Measurements from ENCODE around the gene FRMD5.
"Not testable (repeated sequence)": the region's sequence is repeated elsewhere in the genome, so short reads cannot be mapped to it uniquely, and the experiment has no call there.

Gene FRMD5

GRCh38 chr15:44045661-44046060, 149.4 kb downstream of the FRMD5 start:
- ATAC-seq = no peak
- peak overlapping the region; percentile 59 for H3K27ac Mint-ChIP-seq

DNA sequence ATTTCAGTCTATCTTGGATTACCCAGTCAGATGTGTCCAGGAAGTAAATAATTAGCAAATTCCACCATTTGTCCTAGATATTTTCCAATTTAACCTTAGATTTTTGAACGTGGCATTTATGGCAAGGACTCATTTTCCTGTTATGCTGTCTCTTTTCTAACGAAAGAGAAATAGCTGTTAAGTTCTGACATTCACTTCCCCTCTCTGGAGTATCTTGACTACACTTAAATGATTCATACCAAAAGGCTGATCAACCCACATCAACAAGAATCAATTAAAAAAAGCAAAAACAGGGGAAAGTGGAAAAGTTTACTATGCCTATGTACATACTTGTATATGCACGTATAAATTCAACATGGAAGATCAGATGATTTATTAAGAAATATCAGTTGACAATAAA, 149.9 kb downstream of the FRMD5 start:
- Mint-ChIP-seq H3K4me3 (no peak overlapping the region), H3K27ac (peak overlapping the region; percentile 59), H3K4me1 (peaks cover 18% of the 10 kb centered on the region), H3K36me3 (ENCODE audit: low read depth) (no peaks in the 10 kb centered on the region), H3K9me3 (peaks cover 3% of the 10 kb centered on the region), H3K27me3 (peaks cover 28% of the 10 kb centered on the region)
- DNase-seq = no peak
- peak; percentile 80 for ATAC-seq

More at GRCh38 chr15:44045661-44046060, 149.4 kb downstream of the FRMD5 start:
- no peak for DNase-seq
- Mint-ChIP-seq H3K4me1 (peaks cover 14% of the 10 kb centered on the region), H3K4me3 (no peak overlapping the region), H3K27me3 (peaks cover 26% of the 10 kb centered on the region), H3K36me3 (ENCODE audit: low read depth) (no peaks in the 10 kb centered on the region), H3K9me3 (peaks cover 3% of the 10 kb centered on the region)

GRCh38 chr15:44038755-44039191, 156.3 kb downstream of the FRMD5 start:
- ATAC-seq = no peak
- peaks cover 8% of the 10 kb centered on the region for H3K4me1 Mint-ChIP-seq
- H3K27me3 Mint-ChIP-seq = peaks cover 46% of the 10 kb centered on the region

GRCh38 chr15:44035781-44036699, 159.0 kb downstream of the FRMD5 start:
- Mint-ChIP-seq H3K27me3 (peaks cover 30% of the 10 kb centered on the region), H3K27ac (no peak overlapping the region), H3K4me1 (peaks cover 8% of the 10 kb centered on the region), H3K4me3 (no peak overlapping the region), H3K9me3 (peaks cover 5% of the 10 kb centered on the region), H3K36me3 (ENCODE audit: low read depth) (no peaks in the 10 kb centered on the region)
- ATAC-seq = no peak
- DNase-seq = no peak

More at GRCh38 chr15:44038755-44039191, 156.3 kb downstream of the FRMD5 start:
- Mint-ChIP-seq H3K9me3 (peaks cover 9% of the 10 kb centered on the region), H3K27ac (no peak overlapping the region), H3K36me3 (ENCODE audit: low read depth) (no peaks in the 10 kb centered on the region), H3K4me3 (no peak overlapping the region)
- no peak for DNase-seq

DNA sequence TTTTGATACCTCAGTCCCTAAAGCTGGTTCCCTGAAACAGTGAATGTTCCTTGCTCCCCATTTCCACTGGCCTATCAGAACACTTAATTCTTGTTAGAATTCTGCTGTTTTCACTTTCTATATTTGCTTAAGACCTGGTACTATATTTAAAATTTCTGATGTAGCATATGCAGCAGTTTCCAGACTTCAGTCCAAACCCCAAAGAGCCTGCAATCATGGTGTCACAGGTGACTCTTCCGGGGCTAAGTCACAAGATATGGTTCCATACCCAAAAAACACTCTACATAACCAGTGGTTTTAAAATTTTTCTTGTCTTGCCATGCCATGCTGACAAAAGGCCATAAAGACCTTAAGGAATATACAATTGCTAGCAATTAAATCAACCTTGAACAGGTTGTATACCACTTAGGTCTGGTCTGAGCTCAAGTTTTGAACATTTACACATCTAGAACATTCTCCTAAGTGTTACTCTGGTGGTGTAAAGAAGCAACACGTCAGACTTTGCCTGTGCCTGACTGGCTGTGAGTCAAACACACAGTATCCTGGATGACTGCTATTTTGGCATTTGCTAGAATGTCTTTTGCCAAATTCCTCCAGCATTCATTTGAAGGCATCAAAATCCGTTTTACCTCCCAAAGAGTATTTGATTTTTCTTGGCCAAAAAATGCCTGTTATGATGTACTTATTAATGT, 160.0 kb downstream of the FRMD5 start:
- H3K36me3 Mint-ChIP-seq (ENCODE audit: low read depth) = no peaks in the 10 kb centered on the region
- peaks cover 5% of the 10 kb centered on the region for H3K9me3 Mint-ChIP-seq
- H3K27ac Mint-ChIP-seq = no peak overlapping the region
- H3K4me1 Mint-ChIP-seq = peaks cover 8% of the 10 kb centered on the region
- H3K4me3 Mint-ChIP-seq = no peak overlapping the region
- H3K27me3 Mint-ChIP-seq = peaks cover 29% of the 10 kb centered on the region
- DNase-seq (no peak), ATAC-seq (no peak)

GRCh38 chr15:44034334-44034733, 160.7 kb downstream of the FRMD5 start:
- ATAC-seq (no peak), DNase-seq (no peak)
- Mint-ChIP-seq H3K4me1 (peaks cover 5% of the 10 kb centered on the region), H3K36me3 (ENCODE audit: low read depth) (no peaks in the 10 kb centered on the region), H3K9me3 (no peaks in the 10 kb centered on the region), H3K27me3 (peaks cover 23% of the 10 kb centered on the region), H3K4me3 (no peak overlapping the region), H3K27ac (no peak overlapping the region)

DNA sequence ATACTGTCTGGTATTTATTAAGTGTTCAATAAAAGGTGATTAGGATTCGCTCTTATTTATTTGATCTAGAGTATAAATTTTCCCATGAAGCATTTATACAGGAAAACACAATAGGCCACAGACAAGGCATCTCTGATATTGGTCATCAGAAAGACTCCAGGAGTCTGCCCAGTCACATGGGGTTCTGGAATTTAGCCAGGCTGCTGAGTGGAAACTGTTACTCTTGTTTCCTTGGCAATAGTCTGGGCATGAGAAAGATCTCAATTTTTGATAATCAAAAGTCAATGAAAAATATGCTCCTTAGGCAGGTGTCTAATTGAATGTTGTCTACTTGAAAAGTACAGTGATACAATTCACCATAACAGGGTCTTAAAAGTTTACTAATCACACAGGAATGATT, 161.2 kb downstream of the FRMD5 start:
- Mint-ChIP-seq H3K27ac (no peak overlapping the region), H3K36me3 (ENCODE audit: low read depth) (no peaks in the 10 kb centered on the region), H3K4me1 (peaks cover 5% of the 10 kb centered on the region), H3K27me3 (peaks cover 21% of the 10 kb centered on the region), H3K9me3 (no peaks in the 10 kb centered on the region), H3K4me3 (no peak overlapping the region)
- ATAC-seq (no peak), DNase-seq (no peak)

GRCh38 chr15:44032820-44033219, 162.3 kb downstream of the FRMD5 start:
- H3K9me3 Mint-ChIP-seq; H3K4me3 Mint-ChIP-seq; H3K4me1 Mint-ChIP-seq; H3K36me3 Mint-ChIP-seq (ENCODE audit: low read depth); DNase-seq; ATAC-seq; H3K27ac Mint-ChIP-seq: not testable (repeated sequence)
- H3K27me3 Mint-ChIP-seq = peaks cover 22% of the 10 kb centered on the region

DNA sequence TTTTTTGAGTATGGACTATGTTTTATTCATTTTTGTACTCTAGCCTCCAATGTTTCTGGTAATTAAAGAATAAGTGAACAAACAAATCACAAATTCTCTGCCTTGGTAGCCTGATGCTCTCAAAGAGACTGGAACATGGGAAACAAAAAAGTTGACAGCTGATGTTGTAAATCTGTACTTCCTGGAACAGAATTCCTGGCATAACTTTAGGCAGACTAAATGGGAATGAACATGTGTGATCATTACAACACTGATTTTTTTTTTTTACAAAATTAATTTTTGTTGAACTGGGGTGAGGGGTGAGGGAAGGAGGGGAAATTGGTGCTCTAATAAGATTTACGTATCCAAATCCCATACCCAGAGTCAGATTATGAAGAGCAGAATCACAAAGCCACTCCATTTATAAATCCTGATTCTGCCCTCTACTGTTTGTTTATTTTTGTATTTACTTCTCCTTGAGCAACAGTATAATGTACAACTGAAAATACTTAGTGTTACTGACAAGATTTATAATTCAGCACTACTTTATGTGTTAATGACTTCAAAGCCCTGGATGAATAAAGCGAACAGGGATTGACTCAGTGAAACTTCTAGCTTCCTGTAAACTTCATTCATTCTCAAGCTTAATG, 165.0 kb downstream of the FRMD5 start:
- Mint-ChIP-seq H3K27me3 (peaks cover 21% of the 10 kb centered on the region), H3K4me3 (no peak overlapping the region), H3K27ac (no peak overlapping the region), H3K4me1 (peaks cover 9% of the 10 kb centered on the region), H3K36me3 (ENCODE audit: low read depth) (no peaks in the 10 kb centered on the region), H3K9me3 (no peaks in the 10 kb centered on the region)
- DNase-seq = no peak
- ATAC-seq = no peak

DNA sequence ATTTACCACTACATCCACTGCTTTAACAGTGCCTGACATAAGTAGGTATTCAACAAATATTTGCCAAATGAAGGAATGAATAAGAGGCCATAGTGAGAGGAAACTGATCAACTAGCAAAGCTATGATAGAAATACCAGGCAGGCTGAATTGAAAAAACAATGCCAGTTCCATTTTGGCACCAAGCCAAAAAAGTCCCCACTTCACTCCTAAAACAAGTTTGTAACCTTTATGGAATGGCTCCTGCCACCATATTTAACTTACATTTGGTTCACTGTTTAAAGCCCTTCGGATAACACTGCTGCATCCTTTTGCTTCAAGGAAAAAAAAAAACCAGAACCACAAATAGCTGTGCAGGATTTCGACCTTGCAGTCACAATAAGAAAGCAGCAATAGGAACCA, 166.1 kb downstream of the FRMD5 start:
- no peak for ATAC-seq

GRCh38 chr15:44028349-44028748, 166.7 kb downstream of the FRMD5 start:
- no peaks in the 10 kb centered on the region for H3K36me3 Mint-ChIP-seq (ENCODE audit: low read depth)
- H3K27me3 Mint-ChIP-seq = peaks cover 21% of the 10 kb centered on the region
- no peak overlapping the region for H3K27ac Mint-ChIP-seq
- ATAC-seq (peak; percentile 77), DNase-seq (peak; percentile 6)
- H3K4me3 Mint-ChIP-seq = no peak overlapping the region
- H3K4me1 Mint-ChIP-seq = peaks cover 9% of the 10 kb centered on the region
- no peaks in the 10 kb centered on the region for H3K9me3 Mint-ChIP-seq

More for the DNA sequence above, 166.1 kb downstream of the FRMD5 start:
- Mint-ChIP-seq H3K36me3 (ENCODE audit: low read depth) (no peaks in the 10 kb centered on the region), H3K9me3 (no peaks in the 10 kb centered on the region), H3K4me3 (no peak overlapping the region), H3K27ac (no peak overlapping the region), H3K27me3 (peaks cover 21% of the 10 kb centered on the region), H3K4me1 (peaks cover 9% of the 10 kb centered on the region)
- no peak for DNase-seq

GRCh38 chr15:44024155-44024554, 170.9 kb downstream of the FRMD5 start:
- Mint-ChIP-seq H3K27ac (no peak overlapping the region), H3K9me3 (no peaks in the 10 kb centered on the region), H3K27me3 (peaks cover 20% of the 10 kb centered on the region), H3K36me3 (ENCODE audit: low read depth) (no peaks in the 10 kb centered on the region), H3K4me1 (peaks cover 4% of the 10 kb centered on the region), H3K4me3 (no peak overlapping the region)
- no peak for ATAC-seq
- DNase-seq = no peak

GRCh38 chr15:44023176-44023575, 171.9 kb downstream of the FRMD5 start:
- DNase-seq (no peak), ATAC-seq (no peak)
- Mint-ChIP-seq H3K9me3 (no peaks in the 10 kb centered on the region), H3K4me1 (peaks cover under 1% of the 10 kb centered on the region), H3K36me3 (ENCODE audit: low read depth) (no peaks in the 10 kb centered on the region), H3K4me3 (no peak overlapping the region), H3K27me3 (peaks cover 14% of the 10 kb centered on the region), H3K27ac (no peak overlapping the region)

- no peaks in the 10 kb centered on the region for H3K36me3 Mint-ChIP-seq (ENCODE audit: low read depth)
- H3K4me1 Mint-ChIP-seq = no peaks in the 10 kb centered on the region
- H3K27me3 Mint-ChIP-seq = peaks cover 6% of the 10 kb centered on the region
- H3K9me3 Mint-ChIP-seq = no peaks in the 10 kb centered on the region
- DNase-seq = no peak
- no peak for ATAC-seq
- no peak overlapping the region for H3K27ac Mint-ChIP-seq
- no peak overlapping the region for H3K4me3 Mint-ChIP-seq
Observed at GRCh38 chr15:44018151-44018550, 176.9 kb downstream of the FRMD5 start.

Data from activated naive CD8-positive, alpha-beta T cell treated with anti-CD3 and anti-CD28 coated beads, Interleukin-2, amount 50 U/mL, for 24 hours (primary cell).